ENCODE data around the gene LCE1C.

GRCh38 chr1:152756872-152757271 is 49.6 kb downstream of the LCE1C start:
- TF ChIP-seq, protein P1, sequence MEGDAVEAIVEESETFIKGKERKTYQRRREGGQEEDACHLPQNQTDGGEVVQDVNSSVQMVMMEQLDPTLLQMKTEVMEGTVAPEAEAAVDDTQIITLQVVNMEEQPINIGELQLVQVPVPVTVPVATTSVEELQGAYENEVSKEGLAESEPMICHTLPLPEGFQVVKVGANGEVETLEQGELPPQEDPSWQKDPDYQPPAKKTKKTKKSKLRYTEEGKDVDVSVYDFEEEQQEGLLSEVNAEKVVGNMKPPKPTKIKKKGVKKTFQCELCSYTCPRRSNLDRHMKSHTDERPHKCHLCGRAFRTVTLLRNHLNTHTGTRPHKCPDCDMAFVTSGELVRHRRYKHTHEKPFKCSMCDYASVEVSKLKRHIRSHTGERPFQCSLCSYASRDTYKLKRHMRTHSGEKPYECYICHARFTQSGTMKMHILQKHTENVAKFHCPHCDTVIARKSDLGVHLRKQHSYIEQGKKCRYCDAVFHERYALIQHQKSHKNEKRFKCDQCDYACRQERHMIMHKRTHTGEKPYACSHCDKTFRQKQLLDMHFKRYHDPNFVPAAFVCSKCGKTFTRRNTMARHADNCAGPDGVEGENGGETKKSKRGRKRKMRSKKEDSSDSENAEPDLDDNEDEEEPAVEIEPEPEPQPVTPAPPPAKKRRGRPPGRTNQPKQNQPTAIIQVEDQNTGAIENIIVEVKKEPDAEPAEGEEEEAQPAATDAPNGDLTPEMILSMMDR (IDR thresholded peaks at IDR 0.05 in 2 of 3, conservative IDR thresholded peaks at IDR 0.05 in 1 of 3; ENCODE audit: insufficient read depth in 2 of 3, low read depth in 1 of 3, low read length in 3 of 3): no peak
- TF ChIP-seq MAFF (IDR thresholded peaks at IDR 0.05; ENCODE audit: low read length): no peak

Data from K562 (cell line).